Calu3 (cell line): ENCODE measurements around the gene MYOM1. TPM values are rescaled to one million over a fixed set of nuclear protein-coding genes. Genes with fewer than 3 reads are reported as not detected.

Experiments used
- BruUV-seq: library from RNA; stranded (reverse); fragments of 400-500 nt; replicated peaks from 2 replicates; lab custom pipeline; 2021; lab: Mats Ljungman, UMichigan
- CTCF ChIA-PET: fragments of 300-600 bp; sonication (Branson Sonifier 250); formaldehyde crosslinking; loops from one replicate; lab custom pipeline; 2022; ENCODE audit warnings: antibody characterized with exemption; lab: Charles Lee
- DNase-seq: peaks from one replicate; pipeline ENCODE4 v3.0.0; 2022
- H3K27ac Mint-ChIP-seq: one replicate; pipeline ENCODE4 v1.8.0; 2022; ENCODE audit warnings: mixed read lengths; ENCODE audit not compliant: unreplicated experiment
- H3K27me3 Mint-ChIP-seq: one replicate; pipeline ENCODE4 v1.8.0; 2022; ENCODE audit warnings: mixed read lengths; ENCODE audit not compliant: unreplicated experiment
- H3K36me3 Mint-ChIP-seq: one replicate; pipeline ENCODE4 v1.8.0; 2022; ENCODE audit warnings: mild to moderate bottlenecking, moderate library complexity, mixed read lengths; ENCODE audit not compliant: insufficient read depth, unreplicated experiment
- H3K4me1 Mint-ChIP-seq: one replicate; pipeline ENCODE4 v1.8.0; 2022; ENCODE audit warnings: mild to moderate bottlenecking, low read depth, mixed read lengths; ENCODE audit not compliant: unreplicated experiment
- H3K4me3 Mint-ChIP-seq: one replicate; pipeline ENCODE4 v1.8.0; 2022; ENCODE audit warnings: mild to moderate bottlenecking, low read depth, moderate library complexity, mixed read lengths; ENCODE audit not compliant: unreplicated experiment
- H3K9me3 Mint-ChIP-seq: one replicate; pipeline ENCODE4 v1.8.0; 2022; ENCODE audit warnings: low read depth, mixed read lengths; ENCODE audit not compliant: unreplicated experiment
- intact Hi-C: fragments of 100-400 bp; cut with micrococcal nuclease; formaldehyde crosslinking; loops from one replicate; pipeline ENCODE4 v1.10.0; 2022; ENCODE audit not compliant: unreplicated experiment
- total RNA-seq: library from RNA; stranded (reverse); gene quantifications from 2 replicates; pipeline ENCODE4 v1.2.3, GENCODE V29; 2022
- TF ChIP-seq, protein P1 (sequence below): fragments of 200-600 bp; IDR thresholded peaks from one replicate; pipeline ENCODE4 v1.8.0; 2022; ENCODE audit warnings: antibody characterized with exemption; ENCODE audit not compliant: unreplicated experiment

MYOM1 gene
- total RNA-seq, 1 experiment from 2014 or later = 16.5 TPM

DNA sequence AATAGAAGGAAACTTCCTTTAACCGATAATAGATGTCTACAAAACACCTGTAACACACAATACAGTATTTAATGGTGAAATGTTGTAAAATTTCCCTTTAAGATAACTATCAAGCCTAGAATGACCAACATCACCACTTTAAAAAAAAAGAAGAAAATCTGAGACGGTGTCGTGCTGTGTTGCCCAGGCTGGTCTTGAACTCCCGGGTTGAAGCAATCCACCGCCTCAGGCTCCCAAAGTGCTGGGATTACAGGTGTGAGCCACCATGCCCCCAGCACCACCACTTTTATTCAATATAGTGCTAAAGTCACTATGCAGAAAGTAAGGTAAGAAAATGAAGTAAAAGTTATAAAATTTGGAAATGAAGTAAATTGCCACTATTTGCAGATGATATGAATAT is 96.9 kb downstream of the MYOM1 start:
- no peaks in the 10 kb centered on the region for H3K36me3 Mint-ChIP-seq
- H3K27me3 Mint-ChIP-seq = no peaks in the 10 kb centered on the region
- CTCF ChIA-PET = no interaction called here
- BruUV-seq = no TSS peak
- peaks cover 19% of the 10 kb centered on the region for H3K4me1 Mint-ChIP-seq
- H3K4me3 Mint-ChIP-seq = no peak overlapping the region
- no peak overlapping the region for H3K27ac Mint-ChIP-seq
- no peak for DNase-seq
- H3K9me3 Mint-ChIP-seq = no peaks in the 10 kb centered on the region
- intact Hi-C loops = loop anchor here (5.0 kb wide), 1 partner anchor 124 kb away; the partner anchor contains the start of gene MYL12A
- TF ChIP-seq, protein P1, sequence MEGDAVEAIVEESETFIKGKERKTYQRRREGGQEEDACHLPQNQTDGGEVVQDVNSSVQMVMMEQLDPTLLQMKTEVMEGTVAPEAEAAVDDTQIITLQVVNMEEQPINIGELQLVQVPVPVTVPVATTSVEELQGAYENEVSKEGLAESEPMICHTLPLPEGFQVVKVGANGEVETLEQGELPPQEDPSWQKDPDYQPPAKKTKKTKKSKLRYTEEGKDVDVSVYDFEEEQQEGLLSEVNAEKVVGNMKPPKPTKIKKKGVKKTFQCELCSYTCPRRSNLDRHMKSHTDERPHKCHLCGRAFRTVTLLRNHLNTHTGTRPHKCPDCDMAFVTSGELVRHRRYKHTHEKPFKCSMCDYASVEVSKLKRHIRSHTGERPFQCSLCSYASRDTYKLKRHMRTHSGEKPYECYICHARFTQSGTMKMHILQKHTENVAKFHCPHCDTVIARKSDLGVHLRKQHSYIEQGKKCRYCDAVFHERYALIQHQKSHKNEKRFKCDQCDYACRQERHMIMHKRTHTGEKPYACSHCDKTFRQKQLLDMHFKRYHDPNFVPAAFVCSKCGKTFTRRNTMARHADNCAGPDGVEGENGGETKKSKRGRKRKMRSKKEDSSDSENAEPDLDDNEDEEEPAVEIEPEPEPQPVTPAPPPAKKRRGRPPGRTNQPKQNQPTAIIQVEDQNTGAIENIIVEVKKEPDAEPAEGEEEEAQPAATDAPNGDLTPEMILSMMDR = no peak

DNA sequence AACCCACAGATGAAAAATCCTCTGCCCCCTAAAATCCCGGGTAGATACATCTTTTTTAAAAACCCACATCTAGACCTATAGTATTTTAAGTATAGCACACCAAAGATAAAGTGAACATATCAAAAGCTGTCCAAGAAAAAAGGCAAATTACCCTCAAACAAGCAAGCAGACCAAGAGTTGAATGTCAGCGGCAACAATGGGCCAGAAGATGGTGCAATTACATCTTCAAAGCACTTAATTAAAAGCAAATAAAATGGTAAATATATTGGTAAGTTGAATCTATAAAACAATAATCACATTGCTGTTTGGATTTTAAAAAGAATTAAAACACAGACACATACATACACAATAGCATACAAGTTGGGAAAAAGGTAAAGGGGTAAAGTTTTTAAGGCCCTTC is 98.5 kb downstream of the MYOM1 start:
- Mint-ChIP-seq H3K9me3 (no peaks in the 10 kb centered on the region), H3K27me3 (no peaks in the 10 kb centered on the region), H3K4me3 (no peak overlapping the region), H3K36me3 (no peaks in the 10 kb centered on the region), H3K27ac (no peak overlapping the region), H3K4me1 (peaks cover 19% of the 10 kb centered on the region)
- DNase-seq = no peak
- TF ChIP-seq, protein P1 = no peak
- intact Hi-C loops = loop anchor here (5.0 kb wide), 1 partner anchor 126 kb away; the partner anchor contains the start of gene MYL12A
- CTCF ChIA-PET = no interaction called here
- no TSS peak for BruUV-seq

DNA sequence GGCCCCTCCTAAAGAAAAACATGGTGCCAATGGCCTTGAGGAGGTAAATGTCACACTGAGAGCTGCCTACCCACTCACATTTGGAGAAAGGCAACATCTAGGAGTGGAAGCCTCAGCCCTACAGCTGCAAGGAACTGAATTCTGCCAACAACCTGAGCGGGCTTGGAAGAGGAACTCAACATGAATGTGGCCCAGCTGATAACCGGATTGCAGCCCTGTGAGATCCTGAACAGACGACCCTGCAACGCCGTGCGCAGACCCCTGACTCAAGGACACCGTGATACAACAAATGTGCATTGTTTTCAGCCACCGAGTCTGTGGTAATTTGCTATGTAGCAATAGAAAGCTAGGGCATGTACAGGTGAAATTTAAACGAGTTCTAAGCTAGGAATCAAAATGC is 99.4 kb downstream of the MYOM1 start:
- H3K27ac Mint-ChIP-seq = no peak overlapping the region
- no TSS peak for BruUV-seq

DNA sequence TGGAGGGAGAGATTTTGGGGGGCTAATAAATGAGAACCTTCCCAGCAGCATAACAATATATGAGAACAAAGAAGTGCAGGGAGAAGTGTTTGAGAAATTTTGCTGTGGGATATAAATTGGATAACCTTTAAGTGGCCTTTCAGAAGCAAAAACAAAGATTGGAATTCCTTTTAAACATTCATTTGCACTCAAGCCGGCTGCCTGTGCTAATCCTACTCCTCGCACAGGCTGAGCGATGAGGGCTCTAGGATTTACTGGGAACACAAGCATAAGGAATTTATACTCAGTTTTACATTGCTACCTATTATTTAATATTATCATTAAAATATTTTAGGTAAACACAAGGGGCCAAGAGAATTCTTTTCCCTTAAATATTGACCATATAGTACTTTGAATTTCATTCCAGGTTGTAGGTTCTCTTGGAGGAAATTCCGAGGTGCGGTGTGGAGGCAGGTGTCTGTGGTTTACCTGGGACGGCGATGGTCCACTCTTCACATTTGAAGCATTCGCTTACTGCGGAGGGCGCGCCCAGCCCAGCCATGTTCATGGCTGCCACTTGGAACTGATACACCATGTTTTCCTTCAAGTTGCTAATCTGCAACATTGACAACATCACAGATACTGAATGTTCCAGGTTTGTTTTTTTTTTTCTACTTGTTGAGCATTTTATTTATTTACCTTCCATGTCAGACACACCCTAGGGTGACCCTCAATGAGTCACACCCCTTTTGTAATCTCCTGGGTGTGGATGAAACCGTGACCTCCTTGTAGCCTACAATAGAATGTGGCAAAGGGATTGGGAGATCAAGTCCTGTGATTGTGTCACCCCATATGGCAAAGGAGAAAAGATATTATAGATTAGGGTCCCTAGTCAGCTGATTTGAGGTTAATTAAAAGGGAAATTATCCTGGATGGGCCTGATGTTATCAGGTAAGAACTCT is 100.1 kb downstream of the MYOM1 start:
- CTCF ChIA-PET = interaction anchor here (1.0 kb wide), 1 partner anchor 57 kb away, joined by 3 read pairs; no protein-coding TSS in a partner anchor
- Mint-ChIP-seq H3K36me3 (peaks cover 4% of the 10 kb centered on the region), H3K4me1 (peaks cover 19% of the 10 kb centered on the region), H3K27ac (no peak overlapping the region), H3K4me3 (no peak overlapping the region), H3K27me3 (no peaks in the 10 kb centered on the region), H3K9me3 (no peaks in the 10 kb centered on the region)
- BruUV-seq = no TSS peak
- DNase-seq = no peak
- intact Hi-C loops = loop anchor here (5.0 kb wide), 1 partner anchor 128 kb away; the partner anchor contains the start of gene MYL12A
- TF ChIP-seq, protein P1 = no peak

More for the DNA sequence above, 99.4 kb downstream of the MYOM1 start:
- no peaks in the 10 kb centered on the region for H3K9me3 Mint-ChIP-seq
- H3K27me3 Mint-ChIP-seq = no peaks in the 10 kb centered on the region
- no peak for DNase-seq
- no peak overlapping the region for H3K4me3 Mint-ChIP-seq
- CTCF ChIA-PET = no interaction called here
- H3K4me1 Mint-ChIP-seq = peaks cover 19% of the 10 kb centered on the region
- intact Hi-C loops = loop anchor here (5.0 kb wide), 1 partner anchor 127 kb away; the partner anchor contains the start of gene MYL12A
- peaks cover 4% of the 10 kb centered on the region for H3K36me3 Mint-ChIP-seq
- TF ChIP-seq, protein P1 = no peak
